GM19193 (cell line): ENCODE measurements around the gene CACNA1C.

Source experiments
- POLR2A ChIP-seq: IDR thresholded peaks from 4 replicates; pipeline ENCODE4 v1.6.1; 2011; ENCODE audit not compliant: insufficient read depth, insufficient read length; ENCODE audit errors: extremely low read depth

The CACNA1C gene

GRCh38 chr12:2693244-2693860 is 640.6 kb downstream of the CACNA1C start:
- no peak for TF ChIP-seq POLR2A

GRCh38 chr12:2693980-2694610 is 641.3 kb downstream of the CACNA1C start:
- TF ChIP-seq POLR2A = no peak

- TF ChIP-seq POLR2A = no peak
Measured at GRCh38 chr12:2696136-2696535, 643.3 kb downstream of the CACNA1C start.

- TF ChIP-seq POLR2A = no peak
Measured at GRCh38 chr12:2697057-2697800, 644.4 kb downstream of the CACNA1C start.

- no peak for TF ChIP-seq POLR2A
Measured at GRCh38 chr12:2698566-2698965, 645.8 kb downstream of the CACNA1C start.

GRCh38 chr12:2710701-2711100 is 657.9 kb downstream of the CACNA1C start:
- TF ChIP-seq POLR2A = no peak

- TF ChIP-seq POLR2A = no peak
Measured at GRCh38 chr12:2719392-2719791, 666.6 kb downstream of the CACNA1C start.

GRCh38 chr12:2722806-2723205 is 670.0 kb downstream of the CACNA1C start:
- TF ChIP-seq POLR2A = no peak

- TF ChIP-seq POLR2A = no peak
Measured at GRCh38 chr12:2732290-2732689, 679.5 kb downstream of the CACNA1C start.

- TF ChIP-seq POLR2A = no peak
Measured at GRCh38 chr12:2733493-2734355, 680.9 kb downstream of the CACNA1C start.

GRCh38 chr12:2735432-2735831 is 682.6 kb downstream of the CACNA1C start:
- TF ChIP-seq POLR2A = no peak

GRCh38 chr12:2737656-2738241 is 685.0 kb downstream of the CACNA1C start:
- TF ChIP-seq POLR2A = no peak

- no peak for TF ChIP-seq POLR2A
Measured at GRCh38 chr12:2739069-2739468, 686.3 kb downstream of the CACNA1C start.

GRCh38 chr12:2739832-2740641 is 687.2 kb downstream of the CACNA1C start:
- no peak for TF ChIP-seq POLR2A

GRCh38 chr12:2743478-2743877 is 690.7 kb downstream of the CACNA1C start:
- no peak for TF ChIP-seq POLR2A

GRCh38 chr12:2745655-2746054 is 692.9 kb downstream of the CACNA1C start:
- TF ChIP-seq POLR2A = no peak
